ENCODE results near the gene VPS13D.
A peak's percentile ranks its signal among the peaks of the same experiment; 100 is the strongest.

The VPS13D gene

GRCh38 chr1:12384836-12385456 lies 155.1 kb downstream of the VPS13D start:
- no peak for TF ChIP-seq EP300 (IDR thresholded peaks at IDR 0.05; ENCODE audit: borderline replicate concordance)
- TF ChIP-seq YY1 (IDR thresholded peaks at IDR 0.05; ENCODE audit: low read depth), result no peak
- no peak for TF ChIP-seq ZBTB7A (IDR thresholded peaks at IDR 0.05; ENCODE audit: low read depth)
- no peak for TF ChIP-seq CREB1 (IDR thresholded peaks at IDR 0.05; ENCODE audit: low read depth)
- TF ChIP-seq TAF1 (IDR thresholded peaks at IDR 0.05; ENCODE audit: low read depth), result no peak
- TF ChIP-seq NFIC (IDR thresholded peaks at IDR 0.05), result no peak
- TF ChIP-seq TEAD4 (IDR thresholded peaks at IDR 0.05), result no peak

DNA sequence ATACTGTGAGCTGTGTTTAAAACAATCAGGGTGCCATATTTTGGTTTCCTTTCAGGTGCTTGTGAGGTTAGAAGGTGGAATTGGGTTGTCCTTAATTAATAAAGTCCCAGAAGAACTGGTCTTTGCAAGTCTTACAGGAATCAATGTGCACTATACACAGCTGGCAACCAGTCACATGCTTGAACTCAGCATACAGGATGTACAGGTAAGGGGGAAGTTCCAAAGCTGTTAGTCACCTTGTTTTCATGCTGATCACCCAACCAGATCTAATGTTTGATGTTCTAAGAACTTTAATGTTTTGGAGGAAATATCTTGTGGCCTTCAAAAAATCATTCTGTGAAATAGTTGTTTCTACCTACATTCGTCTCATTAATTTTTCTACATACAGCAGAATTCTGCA lies 156.3 kb downstream of the VPS13D start:
- TF ChIP-seq EP300 (IDR thresholded peaks at IDR 0.05; ENCODE audit: borderline replicate concordance) (peak; percentile 72; the same call in 1 of the 2 replicates), FOXM1 (IDR thresholded peaks at IDR 0.05; ENCODE audit: borderline replicate concordance, low read depth) (peak; percentile 51; the same call in 1 of the 2 replicates), EGR1 (IDR thresholded peaks at IDR 0.05) (no peak), NFIC (IDR thresholded peaks at IDR 0.05) (peak; percentile 46; the same call in 1 of the 2 replicates), MAX (IDR thresholded peaks at IDR 0.05) (peak; percentile 67), CREB1 (IDR thresholded peaks at IDR 0.05; ENCODE audit: low read depth) (no peak), CEBPB (IDR thresholded peaks at IDR 0.05) (no peak), TCF12 (IDR thresholded peaks at IDR 0.05; ENCODE audit: low read depth) (peak; percentile 82), TEAD4 (IDR thresholded peaks at IDR 0.05) (peak; percentile 84)
- TF ChIP-seq, protein P1, sequence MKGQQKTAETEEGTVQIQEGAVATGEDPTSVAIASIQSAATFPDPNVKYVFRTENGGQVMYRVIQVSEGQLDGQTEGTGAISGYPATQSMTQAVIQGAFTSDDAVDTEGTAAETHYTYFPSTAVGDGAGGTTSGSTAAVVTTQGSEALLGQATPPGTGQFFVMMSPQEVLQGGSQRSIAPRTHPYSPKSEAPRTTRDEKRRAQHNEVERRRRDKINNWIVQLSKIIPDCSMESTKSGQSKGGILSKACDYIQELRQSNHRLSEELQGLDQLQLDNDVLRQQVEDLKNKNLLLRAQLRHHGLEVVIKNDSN (IDR thresholded peaks at IDR 0.05), result peak; percentile 77

DNA sequence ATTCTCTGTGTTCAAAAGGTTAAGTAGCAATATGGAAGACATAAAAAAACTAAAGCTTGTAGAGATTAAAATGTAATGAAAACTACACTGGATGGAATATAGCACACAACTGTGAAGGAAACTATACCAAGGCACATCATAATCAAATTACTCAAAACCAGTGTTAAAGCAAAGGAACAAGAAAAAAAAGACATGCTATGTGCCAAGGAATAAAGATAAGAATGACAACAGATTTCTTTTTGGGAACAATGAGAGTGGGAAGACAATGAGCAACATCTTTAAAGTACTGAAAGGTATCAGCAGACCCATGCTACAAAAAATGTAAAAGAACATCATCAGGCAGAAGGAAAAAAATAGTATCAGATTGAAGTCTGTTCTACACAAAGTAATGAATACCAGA lies 157.8 kb downstream of the VPS13D start:
- TF ChIP-seq CREB1 (IDR thresholded peaks at IDR 0.05; ENCODE audit: low read depth) (no peak), EGR1 (IDR thresholded peaks at IDR 0.05) (no peak), MAX (IDR thresholded peaks at IDR 0.05) (no peak), RAD21 (IDR thresholded peaks at IDR 0.05; ENCODE audit: low read depth) (no peak), YY1 (IDR thresholded peaks at IDR 0.05; ENCODE audit: low read depth) (no peak)

DNA sequence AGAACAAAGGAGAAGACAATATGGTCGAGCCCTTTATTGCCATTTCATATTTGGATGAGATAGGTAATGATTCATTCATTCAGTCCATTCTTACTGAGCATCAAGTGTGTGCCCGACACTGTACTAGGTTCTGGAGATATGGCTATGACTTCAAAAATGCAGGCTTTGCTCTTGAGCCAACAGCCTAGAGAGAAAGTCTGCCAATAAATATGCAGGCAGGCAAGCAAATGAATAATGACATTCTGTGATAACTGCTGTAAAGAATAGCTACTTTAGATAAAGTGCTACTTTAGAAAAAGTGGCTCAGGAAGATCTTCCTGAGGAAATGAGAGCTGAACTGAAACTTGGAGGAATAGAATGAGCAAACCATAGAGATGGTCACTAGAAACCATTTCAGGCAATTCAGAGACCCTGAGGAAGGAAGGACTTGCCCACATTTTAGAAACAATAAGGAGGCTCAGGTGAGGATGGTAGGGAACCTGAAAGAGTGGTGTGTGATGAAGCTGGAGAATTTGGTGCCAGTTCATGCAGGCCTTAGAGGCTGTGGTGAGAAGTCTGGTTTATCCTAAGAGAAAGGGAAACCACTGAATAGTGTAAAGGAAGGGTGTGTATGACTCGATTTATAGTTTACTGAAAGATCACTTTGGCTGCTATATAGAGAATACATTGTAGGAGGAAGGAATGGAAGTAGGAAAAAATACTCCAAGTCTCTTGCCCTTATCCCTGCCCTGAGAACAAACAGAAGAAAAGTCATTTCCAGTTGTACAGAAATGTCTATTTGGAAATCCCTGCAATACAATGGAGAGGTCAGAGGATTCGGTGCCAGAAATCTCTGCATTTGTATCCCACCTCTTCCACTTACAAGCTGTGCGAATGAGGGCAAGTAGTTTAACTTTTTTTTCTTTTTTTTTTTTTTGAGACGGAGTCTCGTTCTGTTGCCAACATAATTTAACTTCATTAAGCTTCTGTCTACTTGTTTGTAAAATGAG lies 167.9 kb downstream of the VPS13D start:
- TF ChIP-seq, protein P1 (IDR thresholded peaks at IDR 0.05), result no peak
- TF ChIP-seq ZBTB7A (IDR thresholded peaks at IDR 0.05; ENCODE audit: low read depth) (no peak), EP300 (IDR thresholded peaks at IDR 0.05; ENCODE audit: borderline replicate concordance) (no peak), MAX (IDR thresholded peaks at IDR 0.05) (no peak), EGR1 (IDR thresholded peaks at IDR 0.05) (no peak), CEBPB (IDR thresholded peaks at IDR 0.05) (no peak), FOXM1 (IDR thresholded peaks at IDR 0.05; ENCODE audit: borderline replicate concordance, low read depth) (no peak), TCF12 (IDR thresholded peaks at IDR 0.05; ENCODE audit: low read depth) (no peak), TAF1 (IDR thresholded peaks at IDR 0.05; ENCODE audit: low read depth) (no peak), CREB1 (IDR thresholded peaks at IDR 0.05; ENCODE audit: low read depth) (no peak), TEAD4 (IDR thresholded peaks at IDR 0.05) (no peak), NFIC (IDR thresholded peaks at IDR 0.05) (no peak), RAD21 (IDR thresholded peaks at IDR 0.05; ENCODE audit: low read depth) (no peak), YY1 (IDR thresholded peaks at IDR 0.05; ENCODE audit: low read depth) (no peak)
- TF ChIP-seq, protein P2, sequence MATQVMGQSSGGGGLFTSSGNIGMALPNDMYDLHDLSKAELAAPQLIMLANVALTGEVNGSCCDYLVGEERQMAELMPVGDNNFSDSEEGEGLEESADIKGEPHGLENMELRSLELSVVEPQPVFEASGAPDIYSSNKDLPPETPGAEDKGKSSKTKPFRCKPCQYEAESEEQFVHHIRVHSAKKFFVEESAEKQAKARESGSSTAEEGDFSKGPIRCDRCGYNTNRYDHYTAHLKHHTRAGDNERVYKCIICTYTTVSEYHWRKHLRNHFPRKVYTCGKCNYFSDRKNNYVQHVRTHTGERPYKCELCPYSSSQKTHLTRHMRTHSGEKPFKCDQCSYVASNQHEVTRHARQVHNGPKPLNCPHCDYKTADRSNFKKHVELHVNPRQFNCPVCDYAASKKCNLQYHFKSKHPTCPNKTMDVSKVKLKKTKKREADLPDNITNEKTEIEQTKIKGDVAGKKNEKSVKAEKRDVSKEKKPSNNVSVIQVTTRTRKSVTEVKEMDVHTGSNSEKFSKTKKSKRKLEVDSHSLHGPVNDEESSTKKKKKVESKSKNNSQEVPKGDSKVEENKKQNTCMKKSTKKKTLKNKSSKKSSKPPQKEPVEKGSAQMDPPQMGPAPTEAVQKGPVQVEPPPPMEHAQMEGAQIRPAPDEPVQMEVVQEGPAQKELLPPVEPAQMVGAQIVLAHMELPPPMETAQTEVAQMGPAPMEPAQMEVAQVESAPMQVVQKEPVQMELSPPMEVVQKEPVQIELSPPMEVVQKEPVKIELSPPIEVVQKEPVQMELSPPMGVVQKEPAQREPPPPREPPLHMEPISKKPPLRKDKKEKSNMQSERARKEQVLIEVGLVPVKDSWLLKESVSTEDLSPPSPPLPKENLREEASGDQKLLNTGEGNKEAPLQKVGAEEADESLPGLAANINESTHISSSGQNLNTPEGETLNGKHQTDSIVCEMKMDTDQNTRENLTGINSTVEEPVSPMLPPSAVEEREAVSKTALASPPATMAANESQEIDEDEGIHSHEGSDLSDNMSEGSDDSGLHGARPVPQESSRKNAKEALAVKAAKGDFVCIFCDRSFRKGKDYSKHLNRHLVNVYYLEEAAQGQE (IDR thresholded peaks at IDR 0.05; ENCODE audit: low read depth), result no peak

DNA sequence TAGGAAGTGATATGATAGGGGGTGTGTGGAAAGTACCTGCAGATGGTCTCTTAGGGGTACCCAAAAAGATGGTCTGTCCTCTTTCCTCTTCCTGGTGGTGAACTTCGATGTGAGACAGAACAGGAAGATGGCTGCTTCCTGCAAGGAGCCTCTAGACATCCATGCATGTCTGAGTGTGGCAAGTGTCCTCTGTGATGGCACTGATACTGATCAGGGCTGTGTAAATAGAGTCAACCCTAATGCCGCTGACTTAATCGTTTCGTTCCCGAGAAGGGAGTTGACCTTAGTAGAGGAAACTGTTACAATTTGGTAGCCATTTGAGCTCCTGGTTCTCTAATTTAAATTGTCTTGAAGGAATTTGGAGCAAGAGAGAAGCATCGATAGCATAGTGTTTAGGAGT lies 168.6 kb downstream of the VPS13D start:
- TF ChIP-seq MAX (IDR thresholded peaks at IDR 0.05) (no peak), RAD21 (IDR thresholded peaks at IDR 0.05; ENCODE audit: low read depth) (no peak), ZBTB7A (IDR thresholded peaks at IDR 0.05; ENCODE audit: low read depth) (no peak), TCF12 (IDR thresholded peaks at IDR 0.05; ENCODE audit: low read depth) (no peak)
- TF ChIP-seq, protein P1 (IDR thresholded peaks at IDR 0.05), result no peak

- TF ChIP-seq EGR1 (IDR thresholded peaks at IDR 0.05), result no peak
Observed at GRCh38 chr1:12400027-12400693, 170.3 kb downstream of the VPS13D start.
